GM21390 (cell line): ENCODE results near the gene PON3.

Source experiments
- ATAC-seq: cut with Tn5 transposase; IDR thresholded peaks from one replicate; pipeline ENCODE4 v1.9.1; 2021; ENCODE audit not compliant: unreplicated experiment

Gene PON3

DNA sequence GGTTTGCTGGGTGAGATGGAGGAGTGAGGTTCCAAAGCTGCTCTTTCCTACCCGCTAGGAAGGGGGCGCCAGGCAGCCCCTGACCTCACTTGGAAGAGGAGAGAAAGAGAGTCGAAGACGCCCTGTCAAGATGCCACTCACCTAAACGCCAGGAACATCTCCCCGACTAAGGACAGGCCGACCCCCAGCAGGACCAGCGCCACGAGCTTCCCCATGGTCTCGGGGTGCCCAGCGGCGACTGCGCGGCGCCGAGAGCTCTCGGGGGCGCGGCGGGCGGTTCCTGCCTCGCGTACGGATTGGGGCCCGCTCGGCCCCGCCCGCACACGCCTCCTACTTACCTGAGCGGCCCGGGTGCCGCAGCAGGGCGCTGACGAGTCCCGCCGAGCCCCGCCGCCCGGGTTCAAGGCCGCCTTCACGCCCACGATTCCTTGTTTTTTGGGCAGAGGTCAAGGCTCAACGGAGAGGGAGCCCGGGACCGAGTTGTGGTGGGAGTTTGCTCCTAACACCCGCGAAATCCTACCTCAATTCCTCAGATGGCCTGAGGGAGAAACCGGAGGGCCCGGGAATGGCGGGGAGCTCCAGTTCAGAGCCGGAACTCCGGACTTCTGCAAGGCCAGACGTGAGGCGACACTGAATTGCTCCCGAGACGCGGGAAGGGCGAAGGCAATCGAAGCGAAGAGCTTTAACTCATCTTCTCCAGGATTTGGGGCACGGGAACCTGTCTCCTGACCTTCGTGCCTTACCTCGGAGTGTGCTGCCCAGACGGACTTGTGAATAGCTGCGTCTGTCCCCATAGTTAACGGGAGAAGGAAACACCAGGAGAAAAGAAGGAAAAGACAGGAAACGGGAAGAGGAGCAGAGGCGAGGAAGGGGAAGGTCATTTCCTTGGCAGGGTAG lies at the start of gene PON3:
TSS of gene PON3 (minus strand) at position 240 of the 897 bp plus-strand sequence. CDS start at position 215, 25 bp downstream.
- ATAC-seq: no peak

DNA sequence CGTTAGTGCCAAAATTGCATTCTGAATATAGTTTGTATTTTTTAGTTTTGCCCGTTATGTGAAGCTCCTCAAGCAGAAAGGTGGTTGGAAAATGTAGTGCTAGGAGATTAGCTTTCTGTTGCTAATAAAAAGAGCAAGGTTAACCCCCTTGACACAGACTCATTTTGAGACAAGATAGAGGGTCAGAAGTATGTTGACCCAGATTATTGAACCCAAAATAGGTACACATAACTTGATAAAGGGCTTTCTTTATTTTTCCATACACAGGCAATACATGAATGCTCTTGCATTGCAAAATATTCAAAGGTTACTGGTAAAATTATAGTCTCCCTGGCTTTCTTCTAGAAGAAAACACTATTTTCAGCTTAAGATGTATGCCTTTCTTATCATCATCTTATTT lies 48.6 kb upstream of the PON3 start:
- ATAC-seq: no peak

DNA sequence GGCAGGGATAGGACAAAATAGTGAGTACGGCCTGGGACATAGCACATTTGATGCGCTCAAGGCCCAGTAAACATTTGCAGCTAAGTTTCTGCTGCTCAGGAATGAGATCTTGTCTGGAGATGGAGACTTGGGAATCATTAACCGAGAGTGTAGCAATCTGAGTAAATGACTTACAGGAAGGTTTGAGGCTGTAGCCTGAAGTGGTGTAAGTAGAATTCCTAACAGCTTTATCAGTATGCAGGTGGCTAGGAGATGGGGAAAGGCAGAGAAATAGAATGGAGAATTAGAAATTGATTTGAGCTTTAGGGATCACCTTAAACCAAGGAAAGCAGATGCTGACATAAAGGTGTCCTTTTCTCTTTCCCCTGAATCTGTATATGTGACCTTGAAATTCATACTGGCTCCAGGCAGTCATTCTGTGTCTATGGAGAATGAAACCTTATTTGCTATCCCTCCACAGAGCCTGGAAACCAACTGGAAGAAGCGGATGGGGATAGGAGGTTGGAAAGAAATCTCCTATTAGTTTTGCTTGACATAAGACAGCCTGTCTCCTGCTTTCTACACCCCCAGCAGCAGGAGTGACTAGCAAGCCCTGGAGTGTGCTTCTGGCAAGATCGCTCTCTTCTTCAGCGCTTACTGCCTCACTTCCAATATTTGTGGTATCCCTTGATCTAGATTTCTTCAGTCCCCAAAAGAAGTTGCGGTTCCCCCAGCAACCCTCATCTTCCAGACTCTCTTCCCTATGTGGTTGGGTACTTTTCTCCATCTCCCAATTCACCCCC lies 45.1 kb upstream of the PON3 start:
- no peak for ATAC-seq

DNA sequence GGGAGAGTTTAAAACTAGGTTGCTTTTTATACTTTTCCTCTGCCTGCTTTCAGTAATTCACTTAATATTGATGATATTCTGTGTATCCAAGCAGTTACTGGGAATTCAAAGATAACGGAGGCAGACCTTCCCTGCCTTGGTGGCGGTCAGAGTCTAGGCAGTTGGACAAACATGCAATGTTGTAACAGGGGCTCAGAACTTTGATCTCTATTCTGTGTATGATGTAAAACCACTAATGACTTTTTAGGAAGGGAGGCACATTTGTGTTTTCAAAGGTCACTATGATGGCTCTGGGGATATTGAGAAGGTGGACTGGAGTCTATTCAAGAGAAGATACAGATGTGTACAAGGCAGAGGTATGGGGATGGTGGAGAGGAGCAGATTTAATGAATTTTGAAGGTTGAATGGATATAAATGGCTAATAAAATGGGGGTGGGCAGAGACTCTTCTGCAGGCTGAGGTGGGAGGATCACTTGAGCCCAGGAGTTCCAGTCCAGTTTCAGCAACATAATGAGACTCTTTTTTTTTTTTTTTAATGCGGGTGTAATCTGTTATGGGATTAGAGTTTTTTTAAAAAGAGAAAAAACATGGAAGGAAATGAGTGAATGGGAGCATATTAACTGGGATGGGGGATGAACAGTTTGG lies 44.3 kb upstream of the PON3 start:
- no peak for ATAC-seq

DNA sequence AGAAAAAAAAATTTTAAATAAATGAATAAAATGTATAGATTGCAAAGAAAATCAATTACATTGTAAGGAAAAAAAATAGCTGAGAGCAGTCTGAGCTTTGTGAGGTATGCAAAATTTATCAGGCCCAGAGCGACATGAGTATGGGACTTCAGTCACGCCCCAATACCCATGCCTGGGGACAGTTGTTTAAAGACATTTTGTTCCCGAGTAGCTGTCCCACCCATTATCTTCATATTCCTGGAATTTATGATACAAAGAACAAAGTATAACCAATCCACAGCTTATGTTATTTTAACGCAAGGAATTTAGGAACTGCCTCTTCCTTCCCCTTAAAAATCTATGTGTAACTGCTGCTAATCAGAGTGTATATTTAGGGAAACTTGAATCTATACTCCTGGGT lies 40.2 kb upstream of the PON3 start:
- ATAC-seq: no peak

DNA sequence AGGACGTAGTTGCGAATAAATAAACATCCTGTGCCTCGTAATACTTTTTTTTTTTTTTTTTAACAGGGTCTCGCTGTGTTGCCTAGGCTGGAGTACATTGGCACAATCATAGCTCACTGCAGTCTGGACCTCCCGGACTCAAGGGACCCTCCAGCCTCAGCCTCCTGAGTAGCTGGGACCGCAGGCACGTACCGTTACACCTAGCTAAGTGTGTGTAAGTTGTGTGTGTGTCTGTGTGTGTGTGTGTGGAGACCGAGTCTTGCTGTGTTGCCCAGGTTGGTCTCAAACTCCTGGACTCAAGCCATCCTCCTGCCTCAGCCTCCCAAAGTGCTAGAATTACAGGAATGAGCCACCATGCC lies 39.2 kb upstream of the PON3 start:
- no peak for ATAC-seq

DNA sequence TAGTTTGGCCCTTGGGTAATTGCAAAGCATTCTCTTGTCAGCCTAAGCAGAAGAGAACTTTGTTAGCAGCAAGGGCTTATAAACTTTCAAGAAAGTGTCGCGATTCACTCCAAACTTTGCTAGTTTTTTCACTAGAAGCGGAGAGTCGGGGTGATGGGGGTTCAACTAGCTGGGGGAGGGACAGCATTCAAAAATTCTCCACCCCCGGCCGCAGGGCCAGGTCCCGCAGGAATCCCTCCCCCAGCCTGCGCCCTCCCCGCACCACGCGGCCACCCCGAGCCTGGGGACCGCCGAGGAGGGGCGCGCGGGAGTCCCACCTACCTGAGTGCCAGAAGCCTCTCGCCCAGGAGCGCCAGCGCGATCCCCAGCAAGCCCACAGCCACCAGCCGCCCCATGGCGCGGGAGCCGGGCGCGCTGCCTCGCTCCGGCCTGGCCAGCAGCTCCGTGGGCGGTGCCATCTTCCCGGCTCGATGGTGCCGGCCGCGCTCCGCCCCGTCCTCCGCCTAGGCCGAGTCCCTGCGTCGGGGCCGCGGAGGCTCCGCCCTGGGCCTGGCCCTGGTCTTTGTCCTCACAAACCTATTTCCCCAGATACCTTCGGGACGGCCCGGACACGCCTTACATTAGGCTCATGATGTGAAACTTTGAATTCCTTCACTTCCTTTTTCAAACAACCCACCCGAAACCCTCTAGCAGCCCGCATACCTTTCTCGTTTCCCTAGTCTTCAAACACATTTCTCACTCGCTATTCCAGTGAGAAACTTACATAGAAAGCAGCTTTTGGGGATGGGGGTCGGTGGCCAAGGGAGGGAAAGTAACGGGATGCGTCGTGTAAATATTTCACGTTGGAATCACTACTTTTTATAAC lies 38.6 kb upstream of the PON3 start, which contains the start of gene PON2:
TSS of gene PON2 (minus strand) at position 472 of the 865 bp plus-strand sequence. CDS start at position 395, 77 bp downstream.
- ATAC-seq: peak; percentile 91

DNA sequence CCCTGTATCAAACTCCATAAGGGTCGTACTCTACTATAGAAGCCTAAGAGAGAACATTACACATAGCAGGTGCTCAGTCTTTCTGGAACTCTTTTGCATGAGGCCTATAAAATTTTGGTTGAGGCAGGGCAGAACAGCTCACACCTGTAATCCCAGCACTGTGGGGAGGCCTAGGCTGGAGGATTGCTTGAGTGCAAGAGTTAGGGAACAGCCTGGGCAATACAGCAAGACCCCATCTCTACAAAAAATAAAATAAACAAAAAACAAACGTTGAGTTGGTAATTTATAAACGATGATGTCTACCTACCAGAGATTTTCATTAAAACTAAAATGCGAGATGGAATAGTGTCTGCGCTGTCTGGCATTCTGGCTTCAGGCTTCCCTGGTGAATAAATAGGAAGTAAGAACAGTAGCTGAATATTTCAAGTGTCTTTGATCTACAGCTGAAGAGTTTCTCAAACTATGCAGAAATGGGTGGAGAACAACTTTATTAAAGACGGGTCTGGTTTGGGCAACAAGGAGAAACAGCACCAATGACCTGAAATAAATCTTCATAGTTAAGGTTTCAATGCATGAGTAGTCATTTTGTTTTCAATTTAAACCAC lies 37.9 kb upstream of the PON3 start:
- ATAC-seq: no peak

DNA sequence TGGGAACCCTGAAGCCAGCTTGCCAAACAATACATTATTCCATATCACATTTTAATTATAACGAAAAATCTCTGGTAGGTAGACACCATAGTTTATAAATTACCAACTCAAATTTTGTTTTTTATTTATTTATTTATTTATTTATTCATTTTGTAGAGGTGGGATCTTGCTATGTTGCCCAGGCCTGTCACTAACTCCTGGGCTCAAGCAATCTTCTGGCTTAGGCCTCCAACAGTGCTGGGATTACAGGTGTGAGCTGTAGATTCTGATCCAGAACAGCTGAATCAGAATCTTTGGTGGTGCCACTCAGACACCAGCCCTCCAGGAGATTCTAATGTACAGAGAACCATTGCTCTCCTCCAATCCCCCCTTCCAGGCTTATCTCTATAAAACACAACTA lies 37.0 kb upstream of the PON3 start:
- ATAC-seq: no peak

DNA sequence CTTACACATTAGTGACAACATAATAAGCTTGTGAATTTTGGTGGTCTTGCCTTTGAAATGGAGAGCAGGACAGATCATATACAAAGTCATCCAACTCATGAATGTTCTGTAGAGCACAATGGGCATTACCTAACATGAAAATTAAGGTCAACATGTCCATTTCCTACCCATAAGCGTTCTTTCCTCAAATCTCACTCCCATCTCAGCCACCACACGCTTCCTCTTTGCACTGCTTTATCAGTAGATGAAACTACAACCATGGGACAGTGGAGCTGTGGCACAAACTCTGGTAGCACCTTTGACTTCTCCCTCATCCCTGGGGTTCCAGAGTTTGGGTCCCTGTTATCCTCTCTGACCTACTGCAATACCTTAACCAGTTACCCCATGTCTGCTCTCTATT lies 36.4 kb upstream of the PON3 start:
- no peak for ATAC-seq

DNA sequence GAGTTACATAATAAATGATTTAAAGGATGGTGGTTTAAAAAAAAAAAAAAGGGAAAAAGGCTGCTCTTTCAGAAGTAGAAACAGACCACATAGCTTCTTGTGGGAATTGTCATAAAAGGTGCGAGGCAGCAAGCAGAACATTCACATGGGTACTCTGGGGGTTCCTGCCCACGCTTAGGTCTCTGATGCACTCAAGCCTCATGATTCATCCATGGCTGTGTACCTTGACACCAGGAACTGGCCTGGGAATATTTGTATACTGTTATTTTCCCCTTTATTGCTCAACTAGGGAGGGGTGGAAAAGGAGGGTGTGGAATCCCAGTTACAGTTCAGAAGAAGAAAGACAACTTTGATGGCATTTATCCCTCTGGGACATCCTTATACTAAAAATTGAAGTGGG lies 34.7 kb upstream of the PON3 start:
- no peak for ATAC-seq

DNA sequence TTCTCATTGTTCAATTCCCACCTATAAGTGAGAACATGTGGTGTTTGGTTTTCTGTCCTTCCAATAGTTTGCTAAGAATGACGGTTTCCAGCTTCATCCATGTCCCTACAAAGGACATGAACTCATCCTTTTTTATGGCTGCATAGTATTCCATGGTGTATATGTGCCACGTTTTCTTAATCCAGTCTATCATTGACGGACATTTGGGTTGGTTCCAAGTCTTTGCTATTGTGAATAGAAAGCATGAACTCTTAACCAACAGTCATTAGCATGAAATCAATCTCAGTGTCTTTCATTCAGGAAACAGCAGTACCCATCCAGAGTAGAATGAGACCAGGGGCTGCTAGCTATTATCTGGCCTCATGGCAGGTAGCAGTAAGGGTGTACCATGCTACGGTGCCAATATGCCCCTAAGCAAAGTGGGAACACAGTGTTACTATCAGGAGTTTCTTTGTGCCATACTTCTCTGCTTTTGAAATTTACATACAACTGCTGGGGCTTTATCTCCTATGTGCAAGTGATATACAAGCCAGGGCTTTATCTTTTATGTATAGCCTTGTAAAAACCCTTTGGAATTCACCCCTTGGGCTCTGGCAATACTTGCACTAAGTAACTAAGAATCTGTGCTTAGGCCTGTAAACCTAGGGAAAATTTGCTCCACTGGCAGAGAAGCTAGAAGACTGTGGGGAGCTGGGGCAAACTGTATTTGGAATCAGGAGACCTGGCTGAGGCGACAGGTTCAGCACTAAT lies 33.2 kb upstream of the PON3 start:
- no peak for ATAC-seq

DNA sequence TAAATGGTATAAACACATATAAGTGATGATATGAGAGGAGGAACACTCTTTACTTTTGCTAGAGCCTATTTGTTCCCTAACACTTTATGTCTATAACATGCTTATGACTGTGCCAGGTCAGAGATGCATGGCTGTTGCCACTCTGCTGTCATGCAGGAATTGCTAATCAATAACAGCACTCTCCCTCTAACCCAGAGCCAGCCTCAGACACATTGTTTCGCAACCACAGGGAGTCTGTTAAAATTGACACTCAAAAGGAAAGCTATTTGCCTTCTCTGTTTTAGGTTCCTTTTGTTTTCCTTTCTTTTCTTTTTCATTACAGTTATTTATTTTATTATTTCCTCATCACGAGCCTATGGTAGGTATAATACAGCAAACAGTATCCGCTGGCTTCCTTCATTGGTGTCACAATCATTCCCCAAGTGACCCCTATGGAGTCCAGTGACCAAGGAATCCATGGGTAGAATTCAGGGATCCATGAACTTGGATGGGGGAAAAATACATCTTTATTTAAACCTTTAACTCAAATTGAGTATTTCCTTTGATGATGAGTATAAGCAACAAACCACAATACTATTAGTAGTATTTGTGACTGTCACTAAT lies 31.8 kb upstream of the PON3 start:
- ATAC-seq: no peak

DNA sequence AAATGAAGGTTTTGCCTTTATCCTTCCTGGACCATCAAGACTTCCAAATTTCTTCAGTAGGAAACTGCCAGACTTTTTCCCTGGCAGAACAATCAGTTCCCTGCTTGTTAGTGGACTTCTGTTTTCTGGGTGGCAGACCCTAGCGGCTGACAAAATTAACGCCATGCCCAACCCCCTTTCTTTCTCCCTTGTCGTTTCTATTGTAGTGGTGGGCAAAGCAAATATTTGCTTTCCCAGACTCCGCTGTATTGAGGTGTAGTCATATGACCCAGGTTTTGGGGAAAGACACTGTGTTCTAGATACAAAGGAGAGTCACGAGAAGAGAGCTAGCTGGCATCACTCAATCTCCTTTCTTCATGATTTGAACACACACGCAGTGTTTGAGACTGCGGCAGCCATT lies 31.0 kb upstream of the PON3 start:
- no peak for ATAC-seq

DNA sequence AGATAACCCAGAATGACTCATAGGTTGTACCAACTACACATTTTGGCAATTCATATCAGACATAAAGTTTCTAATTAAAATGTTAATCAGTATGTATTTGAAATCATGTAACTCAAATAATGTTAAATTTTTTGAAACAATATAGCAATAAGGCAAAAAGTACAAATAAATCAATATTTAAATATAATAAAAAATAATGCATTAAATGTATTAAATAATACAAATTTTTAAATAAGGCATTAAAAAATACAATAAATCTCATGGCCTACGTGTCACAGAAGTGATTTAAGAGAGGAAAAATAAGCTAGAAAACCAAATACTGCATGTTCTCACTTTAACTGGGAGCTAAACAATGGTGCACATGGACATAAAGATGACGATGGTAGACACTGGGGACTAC lies 29.5 kb upstream of the PON3 start:
- no peak for ATAC-seq

DNA sequence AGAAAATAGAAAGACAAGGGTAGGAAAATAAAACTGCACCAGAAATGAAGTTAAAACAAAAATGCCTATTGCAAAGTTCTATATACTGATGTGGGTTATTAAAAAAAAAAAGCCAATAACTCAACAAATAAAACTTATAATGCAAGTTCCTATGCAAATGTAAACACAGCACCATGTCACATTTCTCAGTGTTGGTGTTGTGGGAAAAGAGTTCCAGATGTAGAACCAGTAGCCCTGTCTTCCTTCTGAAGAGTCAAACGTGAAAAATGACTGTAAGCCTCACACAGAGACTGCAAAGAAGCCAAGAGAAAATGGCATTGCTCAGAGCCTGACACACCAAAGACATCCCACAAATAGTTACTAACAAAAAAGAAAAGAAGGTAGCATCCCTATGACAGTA lies 28.5 kb upstream of the PON3 start:
- ATAC-seq: no peak

DNA sequence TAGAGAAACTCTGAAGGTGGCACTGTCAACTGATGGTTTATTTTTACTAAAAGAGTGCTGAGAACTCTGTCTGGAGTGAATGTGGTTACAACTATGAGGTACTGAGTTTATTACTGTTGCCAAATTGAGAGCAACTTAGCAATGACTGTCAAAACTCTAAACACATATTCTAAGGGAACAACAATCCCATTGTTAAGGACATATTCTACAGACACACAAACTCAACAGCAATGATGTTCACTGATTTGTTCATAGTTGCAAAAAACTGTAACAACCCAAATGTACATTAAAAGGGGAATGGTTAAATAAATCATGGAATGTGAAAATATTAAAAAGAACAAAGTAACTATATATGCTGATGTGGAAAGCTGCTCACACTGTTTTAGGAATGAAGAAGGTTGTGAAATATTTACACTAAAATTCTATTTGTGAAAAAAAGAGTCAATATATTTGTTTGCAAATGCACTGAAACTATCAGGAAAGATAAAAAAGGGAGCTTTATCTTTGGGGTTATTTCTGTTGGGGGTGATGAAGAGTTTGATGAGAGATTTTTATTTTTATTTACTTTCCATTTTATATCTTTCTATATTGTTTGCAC lies 25.8 kb upstream of the PON3 start:
- ATAC-seq: no peak

DNA sequence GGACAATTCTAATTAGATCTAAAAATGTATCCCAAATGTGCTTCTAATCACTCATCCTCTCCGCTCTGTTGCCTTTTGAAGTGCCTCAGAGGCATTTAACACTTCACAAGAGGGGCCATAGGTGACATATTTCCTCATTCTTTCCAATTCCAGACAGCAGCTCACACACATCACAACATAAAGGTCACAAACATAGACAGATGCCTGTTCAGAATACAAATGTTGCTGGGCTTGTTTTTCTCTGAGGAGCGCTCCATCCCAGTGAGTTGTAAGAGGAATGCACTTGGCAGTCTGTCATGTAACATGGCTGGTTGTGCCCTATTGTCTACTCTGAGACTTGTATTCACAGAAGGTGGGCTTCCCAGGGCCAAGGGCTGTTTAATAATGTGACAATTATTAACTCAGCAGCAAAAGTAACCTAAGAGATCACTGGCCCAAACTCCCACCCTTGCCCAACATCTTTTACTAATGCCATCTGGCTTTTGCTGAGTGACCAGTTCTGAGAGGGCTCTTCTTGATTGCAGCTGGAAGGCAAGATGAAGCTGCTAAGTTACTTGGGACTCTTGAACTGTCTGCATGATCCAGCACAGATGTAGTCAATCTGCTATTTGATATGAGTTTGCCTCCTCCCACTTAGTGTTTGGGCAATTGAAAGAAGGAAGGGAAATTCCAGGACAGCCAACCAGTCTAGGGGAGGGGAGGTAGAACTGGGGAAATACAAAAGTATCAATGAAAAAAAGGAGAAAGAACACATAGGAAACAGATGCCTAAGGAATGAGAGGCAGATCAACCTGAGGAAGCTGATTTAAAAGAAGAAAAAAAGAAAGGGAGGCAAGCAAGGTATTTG lies 25.0 kb upstream of the PON3 start:
- no peak for ATAC-seq
